ACHN (cell line): ENCODE measurements around the gene KLLN.
A peak's percentile ranks its signal among the peaks of the same experiment; 100 is the strongest.

Experiments used
- DNase-seq: peaks from one replicate; pipeline ENCODE4 v3.0.0-alpha.2; 2015
- in situ Hi-C: cut with HindIII; loops from 2 replicates; pipeline ENCODE4 v1.10.0; 2017; ENCODE audit warnings: low sequenced_read_pairs, low pct_ligation_motif_present, low pct_unique_long_range_greater_than_20kb

The KLLN gene

GRCh38 chr10:87817609-87818504, 45.5 kb downstream of the KLLN start, which contains the start of gene ATAD1:
Gene ATAD1, minus strand, starts transcription at chr10:87818226. Its CDS starts 3,627 bp downstream, at chr10:87814599.
- peak; percentile 89 for DNase-seq
- in situ Hi-C loops: no loop called here

DNA sequence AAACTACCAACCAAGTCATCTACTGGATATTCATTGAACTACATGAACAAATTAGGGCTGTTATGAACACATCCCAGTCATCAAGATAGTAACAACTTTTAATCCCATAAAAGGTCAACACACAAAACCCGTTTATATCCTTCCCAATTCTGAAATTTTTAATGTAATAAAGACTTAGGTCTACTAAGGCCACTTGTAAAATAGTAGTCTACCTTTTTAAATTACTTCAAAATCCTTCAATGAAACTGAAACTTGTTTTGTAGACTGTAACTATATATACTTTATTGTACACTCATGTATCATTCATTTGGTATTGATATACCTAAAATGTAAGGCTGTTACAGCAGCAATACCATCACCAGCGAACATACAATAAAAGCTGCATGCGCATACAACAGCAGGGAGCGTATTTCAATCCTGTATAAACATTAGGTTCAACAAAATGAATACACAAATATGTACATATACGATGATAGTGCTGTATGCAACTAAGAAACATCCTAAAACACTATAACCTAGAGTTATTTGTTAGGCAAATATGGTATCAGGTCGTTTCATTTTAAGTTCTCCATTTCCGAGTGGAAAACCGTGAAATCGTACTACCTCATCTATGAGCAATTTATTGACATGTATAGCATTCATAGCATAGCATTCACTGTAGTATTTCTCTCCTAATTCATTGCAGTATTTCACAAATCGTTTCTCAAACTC, 46.3 kb downstream of the KLLN start:
- in situ Hi-C loops: no loop called here
- peak; percentile 39 for DNase-seq

GRCh38 chr10:87816163-87816897, 47.0 kb downstream of the KLLN start:
- peak; percentile 18 for DNase-seq

More at GRCh38 chr10:87816163-87816897, 47.0 kb downstream of the KLLN start:
- in situ Hi-C loops: no loop called here
